GM08714 (cell line): Measurements from ENCODE around the gene INO80E.
A peak's percentile ranks its signal among the peaks of the same experiment; 100 is the strongest.
"Not testable (repeated sequence)": the region's sequence is repeated elsewhere in the genome, so short reads cannot be mapped to it uniquely, and the experiment has no call there.

Experiments
- H3K4me3 ChIP-seq: fragments of 200-500 bp; sonication (Bioruptor generic); 2 replicates; pipeline ENCODE4 v1.5.1; 2014; ENCODE audit warnings: mild to moderate bottlenecking, low read length, inconsistent platforms
- ZNF274 ChIP-seq: IDR thresholded peaks from 2 replicates; pipeline ENCODE4 v1.6.1; 2012; ENCODE audit warnings: mild to moderate bottlenecking, low read depth, low read length

Gene INO80E, protein sequence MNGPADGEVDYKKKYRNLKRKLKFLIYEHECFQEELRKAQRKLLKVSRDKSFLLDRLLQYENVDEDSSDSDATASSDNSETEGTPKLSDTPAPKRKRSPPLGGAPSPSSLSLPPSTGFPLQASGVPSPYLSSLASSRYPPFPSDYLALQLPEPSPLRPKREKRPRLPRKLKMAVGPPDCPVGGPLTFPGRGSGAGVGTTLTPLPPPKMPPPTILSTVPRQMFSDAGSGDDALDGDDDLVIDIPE

DNA sequence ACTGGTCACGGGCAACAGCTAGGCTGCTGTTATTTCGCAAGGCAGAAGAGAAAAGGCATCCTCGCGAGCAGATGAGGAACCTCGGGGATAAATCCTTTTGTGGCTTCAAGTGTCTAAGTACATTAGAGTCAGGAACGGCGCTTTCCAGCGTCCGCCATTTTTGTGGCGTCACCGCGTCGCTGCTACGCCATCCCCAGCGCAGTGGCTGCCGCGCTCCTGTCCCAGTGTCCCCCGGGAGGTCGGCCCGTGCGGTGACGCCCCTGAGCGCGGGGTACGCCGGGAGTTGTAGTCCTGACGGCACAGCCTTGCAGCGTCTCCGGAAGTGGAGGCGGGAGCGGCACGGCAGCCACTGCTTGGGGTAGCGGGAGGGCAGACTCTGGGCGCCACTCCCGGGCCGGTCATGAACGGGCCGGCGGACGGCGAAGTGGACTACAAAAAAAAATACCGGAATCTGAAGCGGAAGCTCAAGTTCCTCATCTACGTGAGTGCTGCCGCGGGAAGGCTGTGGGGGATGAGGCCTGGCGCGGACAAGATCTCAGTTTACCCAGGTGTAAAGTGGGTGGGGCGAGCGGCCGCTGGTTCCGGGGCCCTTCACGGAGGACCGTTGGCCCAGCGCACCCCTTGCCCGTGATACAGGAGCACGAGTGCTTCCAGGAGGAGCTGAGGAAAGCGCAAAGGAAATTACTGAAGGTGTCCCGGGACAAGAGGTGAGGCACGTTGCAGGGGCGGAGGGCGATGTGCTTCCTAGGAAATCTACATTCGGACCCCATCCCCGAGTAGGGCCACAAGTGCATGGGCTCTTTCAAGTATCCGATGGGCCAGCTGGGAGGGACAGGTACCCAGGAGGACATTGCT lies at the start of gene INO80E:
TSS of gene INO80E (plus strand) at position 331 of the 855 bp plus-strand sequence. CDS start at position 401, 70 bp downstream.
- peak within 1 kb of the TSS; percentile 86 for H3K4me3 ChIP-seq
- TF ChIP-seq ZNF274 = no peak

DNA sequence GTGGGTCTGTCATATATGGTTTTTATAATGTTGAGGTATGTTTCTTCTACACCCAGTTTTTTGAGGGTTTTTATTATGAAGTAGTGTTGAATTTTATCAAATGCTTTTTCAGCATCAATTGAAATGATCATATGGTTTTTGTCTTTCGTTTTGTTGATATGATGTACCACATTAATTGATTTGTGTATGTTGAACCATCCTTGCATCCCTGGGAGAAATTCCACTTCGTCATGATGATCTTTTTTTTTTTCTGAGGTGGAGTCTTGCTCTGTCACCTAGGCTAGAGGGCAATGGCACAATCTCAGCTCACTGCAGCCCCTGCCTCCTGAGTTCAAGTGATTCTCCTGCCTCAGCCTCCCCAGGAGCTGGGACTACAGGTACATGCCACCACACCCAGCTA lies 48.1 kb upstream of the INO80E start:
- no peak overlapping the region for H3K4me3 ChIP-seq
- no peak for TF ChIP-seq ZNF274

DNA sequence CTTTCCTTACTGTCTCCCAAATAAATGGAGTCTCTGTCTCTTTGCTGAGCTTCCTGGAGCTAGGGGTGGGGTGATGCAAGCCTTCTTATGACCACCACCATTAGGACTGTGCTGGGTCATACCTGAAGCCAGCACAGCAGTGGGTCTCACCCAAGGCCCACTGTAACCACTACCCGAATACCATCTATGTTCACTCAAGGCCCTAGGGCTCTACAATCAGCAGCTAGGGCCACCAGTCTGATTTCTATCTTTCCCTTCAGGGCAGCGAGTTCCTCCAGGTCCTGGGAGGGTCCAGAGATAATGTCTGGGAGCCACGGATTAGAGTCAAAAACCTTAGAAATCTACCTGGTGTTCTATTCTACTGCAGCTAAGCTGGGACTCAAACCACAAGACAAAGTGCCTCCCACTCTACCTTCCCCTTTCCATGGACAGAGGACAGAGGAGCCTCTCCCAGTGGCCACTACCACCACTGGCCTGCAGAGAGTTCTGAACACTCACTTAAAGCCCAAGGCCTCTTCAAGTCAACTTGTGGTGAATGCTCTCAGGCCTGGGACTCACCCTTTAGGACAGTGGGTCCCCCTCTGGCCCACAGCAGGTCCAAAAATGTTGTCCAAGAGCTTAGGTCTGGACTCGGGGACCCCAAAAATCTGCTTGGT lies 45.1 kb upstream of the INO80E start:
- TF ChIP-seq ZNF274 = no peak
- no peak overlapping the region for H3K4me3 ChIP-seq

DNA sequence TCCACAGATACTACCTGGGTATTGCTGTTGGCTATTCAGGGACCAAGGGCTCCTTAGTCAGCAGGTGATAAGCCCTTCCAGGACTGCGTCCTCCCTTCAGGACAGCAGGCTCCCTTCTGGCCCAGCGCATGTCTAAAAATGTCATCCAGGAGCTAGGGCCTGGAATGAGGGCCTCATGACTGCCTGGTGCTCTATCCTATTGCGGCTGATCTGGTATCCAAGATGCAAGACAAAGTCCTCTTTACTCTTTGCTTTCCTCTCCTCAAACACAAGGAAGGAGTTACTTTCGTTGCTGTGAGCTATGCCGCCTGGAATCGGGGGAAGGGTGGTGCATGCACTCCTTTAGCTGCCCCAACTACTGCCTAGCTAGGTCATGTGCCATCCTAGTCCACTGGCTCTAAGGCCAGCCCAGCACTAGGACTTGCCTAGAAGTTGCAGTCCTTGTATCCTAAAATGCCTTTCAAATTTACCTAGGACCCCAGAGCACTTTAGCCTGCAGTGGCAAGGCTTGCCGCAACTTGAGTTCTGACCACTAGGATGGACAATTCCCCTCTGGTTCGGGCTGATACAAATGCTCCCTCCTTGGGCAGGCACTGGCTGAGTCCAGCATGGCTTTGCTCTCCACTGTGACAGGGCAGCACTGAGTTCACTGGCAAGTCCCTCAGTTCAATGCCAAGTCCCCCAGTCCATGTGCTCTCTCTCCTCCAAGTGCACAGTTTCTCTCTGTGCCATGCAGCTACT lies 44.2 kb upstream of the INO80E start:
- TF ChIP-seq ZNF274 = no peak

DNA sequence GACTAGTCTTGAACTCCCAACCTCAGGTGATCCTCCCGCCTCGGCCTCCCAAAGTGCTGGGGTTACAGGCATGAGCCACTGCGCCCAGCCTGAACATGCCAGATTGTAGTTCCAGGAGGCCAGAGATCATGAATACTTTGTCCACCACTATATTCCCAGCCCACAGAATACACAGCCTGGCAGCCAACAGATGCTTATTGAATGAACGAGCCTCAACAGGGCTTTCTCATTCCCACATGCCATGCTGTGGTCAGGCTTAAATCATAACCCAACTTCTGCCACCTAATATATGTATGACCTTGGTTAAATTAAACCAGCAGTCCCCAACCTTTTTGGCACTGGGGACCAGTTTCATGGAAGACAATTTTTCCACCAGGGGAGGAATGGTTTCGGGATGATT lies 37.3 kb upstream of the INO80E start:
- H3K4me3 ChIP-seq = no peak overlapping the region
- TF ChIP-seq ZNF274 = no peak

More for the DNA sequence above, 44.2 kb upstream of the INO80E start:
- H3K4me3 ChIP-seq = no peak overlapping the region

DNA sequence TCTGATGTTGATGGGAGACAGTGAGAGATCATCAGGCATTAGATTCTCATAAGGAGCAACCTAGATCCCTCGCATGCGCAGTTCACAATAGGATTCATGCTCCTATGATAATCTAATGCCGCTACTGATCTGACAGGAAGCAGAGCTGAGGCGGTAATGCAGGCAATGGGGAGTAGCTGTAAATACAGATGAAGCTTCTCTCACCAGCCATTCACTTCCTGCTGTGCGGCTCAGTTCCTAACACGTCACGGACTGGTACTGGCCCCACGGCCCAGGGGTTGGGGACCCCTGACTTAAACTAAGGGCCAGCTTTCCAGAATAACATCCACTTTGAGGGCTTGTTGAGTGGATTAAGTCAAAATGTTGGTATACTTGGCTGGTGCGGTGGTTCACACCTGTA lies 36.7 kb upstream of the INO80E start:
- H3K4me3 ChIP-seq = no peak overlapping the region
- TF ChIP-seq ZNF274 = no peak

DNA sequence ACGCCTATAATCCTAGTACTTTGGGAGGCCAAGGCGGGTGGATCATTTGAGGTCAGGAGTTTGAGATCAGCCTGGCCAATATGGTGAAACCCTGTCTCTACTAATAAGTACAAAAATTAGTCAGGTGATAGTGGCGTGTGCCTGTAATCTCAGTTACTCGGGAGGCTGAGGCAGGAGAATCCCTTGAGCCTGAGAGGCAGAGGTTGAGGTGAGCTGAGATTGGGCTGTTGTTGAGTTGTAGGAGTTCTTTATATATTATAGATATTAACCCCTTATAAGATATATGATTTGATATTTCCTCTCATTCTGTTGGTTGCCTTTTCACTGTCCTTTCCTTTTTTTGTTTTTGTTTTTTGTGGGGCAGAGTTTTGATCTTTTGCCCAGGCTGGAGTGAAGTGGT lies 36.2 kb upstream of the INO80E start:
- not testable (repeated sequence) for H3K4me3 ChIP-seq

DNA sequence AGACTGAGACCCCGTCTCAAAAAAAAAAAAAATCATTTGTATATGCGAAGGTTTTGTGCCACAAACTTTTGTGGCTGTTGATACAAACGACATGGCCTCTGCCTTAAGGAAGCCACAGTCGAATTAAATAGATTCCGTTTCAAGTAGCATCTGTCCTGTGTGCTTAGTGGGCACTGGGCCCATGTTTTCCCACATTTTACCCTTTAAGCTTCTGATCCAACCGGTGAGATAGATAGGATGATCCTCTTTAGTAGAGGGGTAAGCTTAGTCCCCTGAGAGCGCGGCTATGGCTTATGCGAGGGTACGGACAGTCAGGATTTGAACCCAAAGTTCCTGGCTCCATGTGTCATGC lies 34.9 kb upstream of the INO80E start:
- peak overlapping the region; percentile 66; the same call in 1 of the 2 replicates for H3K4me3 ChIP-seq
- TF ChIP-seq ZNF274 = no peak

DNA sequence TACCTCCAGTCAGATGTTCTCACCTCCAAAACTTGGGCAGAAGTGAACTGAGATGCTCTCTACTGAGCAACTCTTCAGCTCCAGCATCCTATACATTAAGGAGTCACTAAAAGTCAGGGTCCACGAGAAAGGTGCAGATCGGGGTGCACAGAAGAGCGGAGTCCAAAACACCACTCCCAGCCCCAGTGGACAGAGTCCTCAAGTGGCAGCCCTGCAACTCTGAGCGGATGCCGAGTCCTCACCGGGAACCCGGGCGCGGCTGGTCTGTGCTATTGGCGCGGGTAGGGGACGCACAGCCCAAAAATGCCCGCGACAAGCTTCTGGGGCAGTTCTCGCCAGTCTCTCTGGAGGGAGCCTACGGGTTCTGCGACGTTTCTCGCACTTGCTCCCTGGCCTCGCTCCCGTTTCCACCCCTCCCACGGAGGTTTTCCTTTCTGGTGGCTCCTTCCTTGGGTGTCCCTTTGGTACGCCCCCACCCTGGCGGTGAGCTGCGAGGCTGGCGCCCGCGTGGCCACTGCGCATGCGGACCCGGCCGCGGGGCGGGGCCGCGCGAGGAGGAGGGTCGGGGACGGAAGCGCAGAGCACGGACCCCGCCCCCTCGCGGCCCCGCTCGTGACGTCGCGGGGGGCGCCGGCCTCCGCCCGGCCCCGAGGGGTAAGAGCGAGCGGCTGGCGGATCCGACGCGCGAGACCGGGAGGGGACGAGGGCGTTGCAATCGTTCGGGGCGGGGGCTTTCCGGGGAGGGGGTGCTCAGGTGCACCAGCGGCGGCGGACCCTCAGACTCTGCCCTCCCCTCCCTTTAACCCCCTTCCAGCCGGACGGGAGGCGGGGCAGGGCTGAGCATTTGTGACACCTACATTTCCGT lies 34.3 kb upstream of the INO80E start, which contains the start of gene TMEM219:
TSS of gene TMEM219 (plus strand) at position 601 of the 865 bp plus-strand sequence. CDS start 1,065 bp downstream, outside the sequence.
- peak within 1 kb of the TSS; percentile 66 for H3K4me3 ChIP-seq

DNA sequence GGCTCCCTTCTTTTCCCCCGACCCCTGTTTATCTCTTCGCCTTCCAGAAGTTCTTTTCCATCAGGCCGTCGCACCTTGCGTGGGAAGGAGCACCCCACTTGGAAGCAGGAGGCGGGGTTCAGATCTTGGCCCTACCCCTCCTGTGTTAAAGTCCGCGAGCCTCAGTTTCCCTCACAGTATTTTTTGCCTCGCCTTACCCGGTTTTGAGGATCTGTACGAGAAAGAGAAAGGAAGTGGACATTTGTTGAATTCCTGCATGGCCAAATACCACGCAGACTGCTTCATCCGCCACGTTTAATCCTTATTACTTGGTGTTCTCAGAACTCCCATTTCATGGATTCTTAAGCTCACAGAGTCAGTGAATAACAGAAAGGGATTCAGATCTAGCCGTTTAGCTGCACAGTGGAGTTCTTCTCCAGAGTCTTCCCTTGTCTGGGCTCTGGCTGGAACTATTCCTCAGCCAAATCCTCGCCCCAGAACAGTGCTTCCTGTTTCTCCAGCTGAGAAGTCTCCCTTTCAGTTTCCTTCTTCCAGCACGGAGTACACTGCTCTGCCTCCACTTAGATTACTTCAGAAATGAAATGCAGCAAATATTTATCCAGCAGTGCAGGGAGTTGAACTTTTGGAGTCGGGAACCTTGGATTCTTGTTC lies 33.6 kb upstream of the INO80E start:
- no peak for TF ChIP-seq ZNF274
- peak overlapping the region; percentile 66 for H3K4me3 ChIP-seq

More for the DNA sequence above, 34.3 kb upstream of the INO80E start, which contains the start of gene TMEM219:
- no peak for TF ChIP-seq ZNF274

DNA sequence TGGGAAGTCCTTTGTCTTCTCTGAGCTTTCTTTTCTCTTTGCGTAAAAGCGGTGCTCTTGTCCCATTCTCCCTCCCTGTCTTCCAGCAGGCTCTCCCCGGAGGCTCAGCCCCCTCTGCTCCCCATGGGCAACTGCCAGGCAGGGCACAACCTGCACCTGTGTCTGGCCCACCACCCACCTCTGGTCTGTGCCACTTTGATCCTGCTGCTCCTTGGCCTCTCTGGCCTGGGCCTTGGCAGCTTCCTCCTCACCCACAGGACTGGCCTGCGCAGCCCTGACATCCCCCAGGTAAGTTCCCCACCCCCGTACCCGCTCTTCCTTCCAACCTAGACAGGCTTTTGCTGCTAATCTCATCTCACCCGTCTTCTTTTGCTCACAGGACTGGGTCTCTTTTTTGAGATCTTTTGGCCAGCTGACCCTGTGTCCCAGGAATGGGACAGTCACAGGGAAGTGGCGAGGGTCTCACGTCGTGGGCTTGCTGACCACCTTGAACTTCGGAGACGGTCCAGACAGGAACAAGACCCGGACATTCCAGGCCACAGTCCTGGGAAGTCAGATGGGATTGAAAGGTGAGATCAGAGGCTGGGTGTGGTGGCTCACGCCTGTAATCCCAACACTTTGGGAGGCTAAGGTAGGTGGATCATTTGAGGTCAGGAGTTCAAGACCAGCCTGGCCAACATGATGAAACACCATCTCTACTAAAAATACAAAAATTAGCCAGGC lies 32.9 kb upstream of the INO80E start:
- H3K4me3 ChIP-seq = no peak overlapping the region; the same call in 1 of the 2 replicates
- no peak for TF ChIP-seq ZNF274

DNA sequence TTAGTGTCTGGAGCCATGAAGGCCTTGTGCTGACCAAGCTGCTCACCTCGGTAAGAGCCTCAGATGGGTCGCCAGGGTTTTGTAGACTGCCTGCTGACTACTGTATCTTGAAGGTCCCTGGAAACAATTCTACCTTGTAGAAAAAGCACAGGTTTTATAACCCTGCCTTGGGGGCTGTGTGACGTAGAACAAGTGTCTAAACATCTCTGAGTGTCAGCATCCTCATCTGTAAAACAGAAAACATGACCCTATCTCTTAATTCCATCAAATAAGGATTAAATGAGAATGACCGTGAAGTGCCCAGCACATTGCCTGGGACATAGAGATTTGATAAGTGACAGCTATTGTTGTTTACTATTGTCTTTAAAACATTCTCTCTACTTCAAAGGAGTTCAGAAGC lies 27.8 kb upstream of the INO80E start:
- TF ChIP-seq ZNF274 = no peak

DNA sequence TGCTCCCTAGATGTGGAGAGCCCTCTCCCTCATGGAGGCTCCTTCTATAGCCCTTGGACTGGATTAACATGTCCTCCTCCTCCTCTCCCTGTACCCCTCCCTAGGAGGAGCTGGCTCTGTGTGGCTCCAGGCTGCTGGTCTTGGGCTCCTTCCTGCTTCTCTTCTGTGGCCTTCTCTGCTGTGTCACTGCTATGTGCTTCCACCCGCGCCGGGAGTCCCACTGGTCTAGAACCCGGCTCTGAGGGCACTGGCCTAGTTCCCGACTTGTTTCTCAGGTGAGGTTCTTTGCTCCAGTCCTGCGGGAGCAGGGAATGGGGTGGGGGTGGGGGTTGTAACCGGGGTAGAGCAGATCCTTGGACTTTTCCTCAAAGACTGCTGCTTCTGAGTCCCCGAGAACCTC lies 24.7 kb upstream of the INO80E start:
- TF ChIP-seq ZNF274 = no peak
- H3K4me3 ChIP-seq = no peak overlapping the region

More for the DNA sequence above, 27.8 kb upstream of the INO80E start:
- no peak overlapping the region for H3K4me3 ChIP-seq
